Measurements from ENCODE around the gene PPP6R3.

PPP6R3 gene

GRCh38 chr11:68567553-68567952 is 107.0 kb downstream of the PPP6R3 start:
- DNase-seq = no peak

- peak in 1 of 5 donors; percentile 24 for DNase-seq
Observed at GRCh38 chr11:68569357-68569756, 108.8 kb downstream of the PPP6R3 start.

GRCh38 chr11:68570691-68571090 is 110.1 kb downstream of the PPP6R3 start:
- DNase-seq = no peak

GRCh38 chr11:68574308-68574707 is 113.8 kb downstream of the PPP6R3 start:
- DNase-seq = no peak

- no peak for DNase-seq
Observed at GRCh38 chr11:68575025-68575665, 114.6 kb downstream of the PPP6R3 start.

GRCh38 chr11:68579455-68579854 is 118.9 kb downstream of the PPP6R3 start:
- DNase-seq = no peak

GRCh38 chr11:68581439-68581838 is 120.9 kb downstream of the PPP6R3 start:
- no peak for DNase-seq

GRCh38 chr11:68581901-68582300 is 121.3 kb downstream of the PPP6R3 start:
- no peak for DNase-seq

GRCh38 chr11:68582416-68583040 is 122.0 kb downstream of the PPP6R3 start:
- no peak for DNase-seq

GRCh38 chr11:68583041-68583446 is 122.5 kb downstream of the PPP6R3 start:
- DNase-seq = no peak

GRCh38 chr11:68584097-68584496 is 123.5 kb downstream of the PPP6R3 start:
- peak in 4 of 5 donors; percentile 25 to 51 (median 34) for DNase-seq

- no peak for DNase-seq
Observed at GRCh38 chr11:68584991-68585524, 124.5 kb downstream of the PPP6R3 start.

GRCh38 chr11:68589547-68590216 is 129.1 kb downstream of the PPP6R3 start:
- no peak for DNase-seq

- no peak for DNase-seq
Observed at GRCh38 chr11:68591719-68592118, 131.2 kb downstream of the PPP6R3 start.

GRCh38 chr11:68593441-68593840 is 132.9 kb downstream of the PPP6R3 start:
- DNase-seq = no peak

GRCh38 chr11:68594123-68594522 is 133.6 kb downstream of the PPP6R3 start:
- DNase-seq = no peak

- no peak for DNase-seq
Observed at GRCh38 chr11:68596231-68596630, 135.7 kb downstream of the PPP6R3 start.

GRCh38 chr11:68598816-68599653 is 138.5 kb downstream of the PPP6R3 start:
- no peak for DNase-seq

- DNase-seq = no peak
Observed at GRCh38 chr11:68601147-68601546, 140.6 kb downstream of the PPP6R3 start.

- no peak for DNase-seq
Observed at GRCh38 chr11:68609761-68610160, 149.2 kb downstream of the PPP6R3 start.

- DNase-seq = no peak
Observed at GRCh38 chr11:68610452-68611116, 150.0 kb downstream of the PPP6R3 start.

GRCh38 chr11:68615657-68616056 is 155.1 kb downstream of the PPP6R3 start:
- DNase-seq = no peak

Data from T-helper 1 cell (primary cell).